Glutamatergic neuron (in vitro differentiated cells): Measurements from ENCODE around the gene KIF2B. TPM values are rescaled to one million over a fixed set of nuclear protein-coding genes. Genes with fewer than 3 reads are reported as not detected.
"Not testable (repeated sequence)": the region's sequence is repeated elsewhere in the genome, so short reads cannot be mapped to it uniquely, and the experiment has no call there.

Experiments used
- DNase-seq: peaks from one replicate; pipeline ENCODE4 v3.0.0; 2022
- H3K27ac Mint-ChIP-seq: one replicate; pipeline ENCODE4 v1.8.0; 2020; ENCODE audit warnings: mild to moderate bottlenecking, mixed read lengths, inconsistent platforms; ENCODE audit not compliant: unreplicated experiment
- H3K27me3 Mint-ChIP-seq: one replicate; pipeline ENCODE4 v1.8.0; 2020; ENCODE audit warnings: mild to moderate bottlenecking, moderate library complexity, mixed read lengths, inconsistent platforms; ENCODE audit not compliant: unreplicated experiment
- H3K36me3 Mint-ChIP-seq: one replicate; pipeline ENCODE4 v1.8.0; 2020; ENCODE audit warnings: mild to moderate bottlenecking, mixed read lengths, inconsistent platforms; ENCODE audit not compliant: unreplicated experiment
- H3K4me1 Mint-ChIP-seq: one replicate; pipeline ENCODE4 v1.8.0; 2020; ENCODE audit warnings: mild to moderate bottlenecking, low read depth, mixed read lengths, inconsistent platforms; ENCODE audit not compliant: unreplicated experiment
- H3K4me3 Mint-ChIP-seq: one replicate; pipeline ENCODE4 v1.8.0; 2020; ENCODE audit warnings: mild to moderate bottlenecking, mixed read lengths, inconsistent platforms; ENCODE audit not compliant: unreplicated experiment
- H3K9me3 Mint-ChIP-seq: one replicate; pipeline ENCODE4 v1.8.0; 2020; ENCODE audit warnings: mild to moderate bottlenecking, moderate library complexity, mixed read lengths, inconsistent platforms; ENCODE audit not compliant: unreplicated experiment
- total RNA-seq: library from RNA; stranded (reverse); fragmentation: NEBNext Ultra II Directional; extraction: Animal tissue kit (Norgen Biotek cat#: 25700); gene quantifications from one replicate; pipeline ENCODE4 v1.2.1, GENCODE V29; 2021; ENCODE audit not compliant: unreplicated experiment
- TF ChIP-seq, protein P1 (sequence below): fragments of 200-600 bp; sonication (generic); IDR thresholded peaks from one replicate; pipeline ENCODE4 v1.5.0; 2021; ENCODE audit not compliant: partially characterized antibody, unreplicated experiment

Gene KIF2B
- total RNA-seq, 1 donor from 2014 or later = not detected

DNA sequence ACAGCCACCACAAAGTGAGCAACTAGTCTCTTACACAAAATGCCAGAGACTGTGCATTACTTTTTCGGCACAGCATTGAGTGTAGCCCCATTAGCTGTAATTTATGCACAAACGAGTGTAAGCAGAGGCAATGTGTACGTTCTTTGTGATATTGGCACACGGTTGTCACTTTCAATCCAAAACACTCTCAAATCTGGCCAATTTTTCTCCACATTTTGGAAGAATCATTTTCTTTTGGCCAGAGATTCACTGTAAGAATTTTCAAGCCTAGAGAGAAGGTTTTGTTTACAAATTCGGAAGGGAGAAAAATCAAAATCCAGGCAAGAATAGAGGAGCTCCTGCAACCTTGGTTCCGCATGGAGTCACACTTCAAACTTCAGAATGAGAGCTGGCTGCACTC is 15.4 kb upstream of the KIF2B start:
- Mint-ChIP-seq H3K27ac (no peak overlapping the region), H3K27me3 (no peaks in the 10 kb centered on the region), H3K36me3 (no peaks in the 10 kb centered on the region), H3K9me3 (no peaks in the 10 kb centered on the region), H3K4me3 (no peak overlapping the region), H3K4me1 (no peaks in the 10 kb centered on the region)
- DNase-seq = no peak
- TF ChIP-seq, protein P1, sequence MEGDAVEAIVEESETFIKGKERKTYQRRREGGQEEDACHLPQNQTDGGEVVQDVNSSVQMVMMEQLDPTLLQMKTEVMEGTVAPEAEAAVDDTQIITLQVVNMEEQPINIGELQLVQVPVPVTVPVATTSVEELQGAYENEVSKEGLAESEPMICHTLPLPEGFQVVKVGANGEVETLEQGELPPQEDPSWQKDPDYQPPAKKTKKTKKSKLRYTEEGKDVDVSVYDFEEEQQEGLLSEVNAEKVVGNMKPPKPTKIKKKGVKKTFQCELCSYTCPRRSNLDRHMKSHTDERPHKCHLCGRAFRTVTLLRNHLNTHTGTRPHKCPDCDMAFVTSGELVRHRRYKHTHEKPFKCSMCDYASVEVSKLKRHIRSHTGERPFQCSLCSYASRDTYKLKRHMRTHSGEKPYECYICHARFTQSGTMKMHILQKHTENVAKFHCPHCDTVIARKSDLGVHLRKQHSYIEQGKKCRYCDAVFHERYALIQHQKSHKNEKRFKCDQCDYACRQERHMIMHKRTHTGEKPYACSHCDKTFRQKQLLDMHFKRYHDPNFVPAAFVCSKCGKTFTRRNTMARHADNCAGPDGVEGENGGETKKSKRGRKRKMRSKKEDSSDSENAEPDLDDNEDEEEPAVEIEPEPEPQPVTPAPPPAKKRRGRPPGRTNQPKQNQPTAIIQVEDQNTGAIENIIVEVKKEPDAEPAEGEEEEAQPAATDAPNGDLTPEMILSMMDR = no peak

DNA sequence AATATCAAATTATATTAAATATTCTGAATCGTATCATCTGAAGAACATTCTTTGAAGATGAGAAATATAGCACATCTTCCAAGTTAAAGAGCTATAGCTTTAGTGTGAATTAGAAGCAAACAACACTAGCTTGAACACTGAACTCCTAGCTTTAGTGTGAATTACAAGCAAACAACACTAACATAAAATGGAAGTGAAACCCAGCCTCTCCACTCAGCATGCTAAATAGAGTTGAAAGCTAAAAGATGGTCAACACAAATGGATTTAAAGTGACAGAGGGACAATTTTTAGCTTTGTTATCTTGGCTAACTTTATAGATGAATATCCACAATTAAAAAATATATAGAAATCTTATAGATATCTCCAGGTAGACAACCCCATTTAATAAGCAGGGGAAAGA is 4.5 kb upstream of the KIF2B start:
- Mint-ChIP-seq H3K27ac (no peak overlapping the region), H3K27me3 (peaks cover 1% of the 10 kb centered on the region)
- TF ChIP-seq, protein P1 = no peak

DNA sequence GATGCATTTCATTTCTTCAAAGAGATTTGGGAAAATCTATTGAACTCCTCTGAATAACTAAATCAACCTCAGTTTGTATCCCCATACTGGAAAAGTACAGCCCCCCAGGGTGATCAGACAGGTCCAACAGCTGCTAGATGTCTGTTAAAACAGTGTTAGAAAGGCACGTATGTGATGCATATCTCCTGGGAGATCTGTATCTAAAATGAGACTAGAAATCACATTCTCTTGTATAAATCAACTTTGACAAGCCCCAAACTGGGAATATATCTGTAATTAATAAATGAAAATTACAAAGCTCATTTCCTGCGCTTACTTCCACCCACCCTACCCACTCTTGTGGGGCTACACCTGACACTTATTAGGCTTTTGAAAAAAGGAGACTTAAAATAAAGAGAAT is 3.8 kb upstream of the KIF2B start:
- Mint-ChIP-seq H3K4me3 (no peak overlapping the region), H3K27ac (no peak overlapping the region), H3K4me1 (peaks cover 6% of the 10 kb centered on the region), H3K9me3 (peaks cover 1% of the 10 kb centered on the region), H3K27me3 (peaks cover 1% of the 10 kb centered on the region), H3K36me3 (no peaks in the 10 kb centered on the region)
- DNase-seq = no peak
- TF ChIP-seq, protein P1 = no peak

More for the DNA sequence above, 4.5 kb upstream of the KIF2B start:
- Mint-ChIP-seq H3K36me3 (no peaks in the 10 kb centered on the region), H3K4me1 (peaks cover 6% of the 10 kb centered on the region), H3K9me3 (peaks cover 1% of the 10 kb centered on the region), H3K4me3 (no peak overlapping the region)
- no peak for DNase-seq

DNA sequence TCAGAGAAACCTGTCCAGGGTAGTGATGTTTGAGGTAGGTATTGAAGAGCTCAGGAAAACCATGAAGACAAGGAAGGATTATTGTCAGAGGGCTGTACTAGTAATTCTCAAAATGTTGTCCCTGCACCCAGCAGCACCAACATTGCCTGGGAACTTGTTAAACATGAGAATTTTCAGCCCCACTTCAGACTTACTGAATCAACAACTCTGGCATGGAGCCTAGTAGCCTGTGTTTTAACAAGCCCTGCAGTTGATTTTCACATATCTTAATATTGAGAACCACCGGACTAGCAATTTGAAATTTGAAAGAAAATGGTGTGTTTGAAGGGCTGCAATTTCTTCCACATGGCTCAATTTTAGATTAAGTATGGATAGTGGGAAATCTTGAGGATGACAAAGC is 2.8 kb upstream of the KIF2B start:
- Mint-ChIP-seq H3K4me3 (no peak overlapping the region), H3K27ac (no peak overlapping the region), H3K9me3 (peaks cover 1% of the 10 kb centered on the region), H3K36me3 (no peaks in the 10 kb centered on the region), H3K27me3 (peaks cover 1% of the 10 kb centered on the region), H3K4me1 (peaks cover 6% of the 10 kb centered on the region)
- TF ChIP-seq, protein P1 = no peak
- no peak for DNase-seq

DNA sequence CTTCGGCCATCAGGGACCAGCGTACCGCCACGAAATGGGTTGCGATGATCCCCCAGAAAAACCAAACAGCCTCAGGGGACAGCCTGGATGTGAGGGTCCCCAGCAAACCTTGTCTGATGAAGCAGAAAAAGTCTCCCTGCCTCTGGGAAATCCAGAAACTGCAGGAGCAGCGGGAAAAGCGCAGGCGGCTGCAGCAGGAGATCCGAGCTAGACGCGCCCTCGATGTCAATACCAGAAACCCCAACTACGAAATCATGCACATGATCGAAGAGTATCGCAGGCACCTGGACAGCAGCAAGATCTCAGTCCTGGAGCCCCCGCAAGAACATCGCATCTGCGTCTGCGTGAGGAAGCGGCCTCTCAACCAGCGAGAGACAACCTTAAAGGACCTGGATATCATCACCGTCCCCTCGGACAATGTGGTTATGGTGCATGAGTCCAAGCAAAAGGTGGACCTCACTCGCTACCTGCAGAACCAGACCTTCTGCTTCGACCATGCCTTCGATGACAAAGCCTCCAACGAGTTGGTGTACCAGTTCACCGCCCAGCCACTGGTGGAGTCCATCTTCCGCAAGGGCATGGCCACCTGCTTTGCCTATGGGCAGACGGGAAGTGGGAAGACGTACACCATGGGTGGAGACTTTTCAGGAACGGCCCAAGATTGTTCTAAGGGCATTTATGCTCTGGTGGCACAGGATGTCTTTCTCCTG is 769 bp downstream of the KIF2B start:
- TF ChIP-seq, protein P1 = no peak
- peaks cover 6% of the 10 kb centered on the region for H3K4me1 Mint-ChIP-seq
- H3K4me3 Mint-ChIP-seq = no peak overlapping the region
- H3K9me3 Mint-ChIP-seq = peaks cover 1% of the 10 kb centered on the region
- H3K36me3 Mint-ChIP-seq = no peaks in the 10 kb centered on the region
- no peak overlapping the region for H3K27ac Mint-ChIP-seq
- no peak for DNase-seq
- H3K27me3 Mint-ChIP-seq = peaks cover 1% of the 10 kb centered on the region

DNA sequence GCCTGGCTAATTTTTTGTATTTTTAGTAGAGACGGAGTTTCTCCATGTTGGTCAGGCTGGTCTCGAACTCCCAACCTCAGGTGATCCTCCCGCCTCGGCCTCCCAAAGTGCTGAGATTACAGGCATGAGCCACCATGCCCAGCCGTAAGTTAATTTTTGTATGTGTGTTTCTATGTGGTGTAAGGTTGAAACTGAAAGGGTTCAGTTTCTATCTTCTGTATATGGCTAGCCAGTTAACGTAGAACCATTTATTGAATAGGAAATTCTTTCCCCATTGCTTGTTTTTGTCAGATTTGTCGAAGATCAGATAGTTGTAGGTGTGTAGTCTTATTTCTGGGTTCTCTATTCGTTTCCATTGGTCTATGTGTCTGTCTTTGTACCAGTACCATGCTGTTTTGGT is 12.0 kb downstream of the KIF2B start:
- H3K9me3 Mint-ChIP-seq, H3K27ac Mint-ChIP-seq, H3K36me3 Mint-ChIP-seq, H3K27me3 Mint-ChIP-seq, H3K4me3 Mint-ChIP-seq, H3K4me1 Mint-ChIP-seq, DNase-seq: not testable (repeated sequence)
